Measurements from ENCODE around the gene PDSS1.
"Not testable (repeated sequence)": the region's sequence is repeated elsewhere in the genome, so short reads cannot be mapped to it uniquely, and the experiment has no call there.

The PDSS1 gene

DNA sequence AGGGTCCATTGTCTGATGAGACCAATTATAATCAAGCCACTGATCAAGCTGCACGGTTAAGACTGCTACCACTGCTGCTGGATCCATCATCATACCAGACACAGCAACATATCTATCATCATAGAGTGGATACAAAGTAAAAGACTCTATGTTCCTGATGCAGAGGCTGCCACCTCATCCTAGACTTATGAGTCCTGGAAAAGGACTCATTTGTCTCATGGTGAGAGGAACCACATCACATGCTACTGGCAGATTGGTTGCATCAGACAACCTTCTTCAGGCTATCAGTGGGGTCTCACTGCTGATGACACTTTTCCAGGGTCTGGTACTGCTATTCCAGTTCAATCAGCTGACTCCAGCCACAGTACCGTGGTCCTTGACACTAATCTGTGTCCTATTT lies 84.3 kb downstream of the PDSS1 start:
- Histone ChIP-seq H3K27me3 (ENCODE audit: insufficient read depth, poor library complexity, severe bottlenecking) (no peaks in the 10 kb centered on the region), H3K4me3 (replicated peaks; ENCODE audit: insufficient read depth, low read length) (no peak overlapping the region), H3K27ac (replicated peaks) (no peak overlapping the region)
- no peak for DNase-seq (ENCODE audit: low read depth in 1 of 2, low spot score in 1 of 2)
- TF ChIP-seq, protein P1, sequence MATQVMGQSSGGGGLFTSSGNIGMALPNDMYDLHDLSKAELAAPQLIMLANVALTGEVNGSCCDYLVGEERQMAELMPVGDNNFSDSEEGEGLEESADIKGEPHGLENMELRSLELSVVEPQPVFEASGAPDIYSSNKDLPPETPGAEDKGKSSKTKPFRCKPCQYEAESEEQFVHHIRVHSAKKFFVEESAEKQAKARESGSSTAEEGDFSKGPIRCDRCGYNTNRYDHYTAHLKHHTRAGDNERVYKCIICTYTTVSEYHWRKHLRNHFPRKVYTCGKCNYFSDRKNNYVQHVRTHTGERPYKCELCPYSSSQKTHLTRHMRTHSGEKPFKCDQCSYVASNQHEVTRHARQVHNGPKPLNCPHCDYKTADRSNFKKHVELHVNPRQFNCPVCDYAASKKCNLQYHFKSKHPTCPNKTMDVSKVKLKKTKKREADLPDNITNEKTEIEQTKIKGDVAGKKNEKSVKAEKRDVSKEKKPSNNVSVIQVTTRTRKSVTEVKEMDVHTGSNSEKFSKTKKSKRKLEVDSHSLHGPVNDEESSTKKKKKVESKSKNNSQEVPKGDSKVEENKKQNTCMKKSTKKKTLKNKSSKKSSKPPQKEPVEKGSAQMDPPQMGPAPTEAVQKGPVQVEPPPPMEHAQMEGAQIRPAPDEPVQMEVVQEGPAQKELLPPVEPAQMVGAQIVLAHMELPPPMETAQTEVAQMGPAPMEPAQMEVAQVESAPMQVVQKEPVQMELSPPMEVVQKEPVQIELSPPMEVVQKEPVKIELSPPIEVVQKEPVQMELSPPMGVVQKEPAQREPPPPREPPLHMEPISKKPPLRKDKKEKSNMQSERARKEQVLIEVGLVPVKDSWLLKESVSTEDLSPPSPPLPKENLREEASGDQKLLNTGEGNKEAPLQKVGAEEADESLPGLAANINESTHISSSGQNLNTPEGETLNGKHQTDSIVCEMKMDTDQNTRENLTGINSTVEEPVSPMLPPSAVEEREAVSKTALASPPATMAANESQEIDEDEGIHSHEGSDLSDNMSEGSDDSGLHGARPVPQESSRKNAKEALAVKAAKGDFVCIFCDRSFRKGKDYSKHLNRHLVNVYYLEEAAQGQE (IDR thresholded peaks at IDR 0.05; ENCODE audit: insufficient replicate concordance, low read depth): no peak
- no peak for TF ChIP-seq CTCF (IDR thresholded peaks at IDR 0.05; ENCODE audit: insufficient read depth, low read length)
- TF ChIP-seq POLR2AphosphoS5 (IDR thresholded peaks at IDR 0.05; ENCODE audit: low read depth): no peak

DNA sequence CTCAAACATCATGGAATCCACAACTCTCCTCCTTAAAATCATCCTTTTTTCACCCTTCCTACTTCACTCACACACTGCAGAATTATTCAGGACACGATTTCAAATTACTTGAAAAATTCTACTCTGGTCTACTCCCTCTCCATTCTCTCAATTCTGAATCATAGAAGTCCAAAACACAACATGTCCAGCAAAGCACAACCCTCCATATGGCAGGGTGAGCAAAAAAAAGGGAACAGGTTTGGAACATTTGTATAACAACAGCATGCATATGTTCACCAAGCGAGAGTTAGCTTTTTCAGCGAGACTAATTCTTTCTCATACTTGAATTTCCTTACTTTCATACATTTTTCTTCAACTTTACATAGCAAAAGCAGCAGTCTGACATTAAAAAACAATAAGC lies 89.9 kb downstream of the PDSS1 start:
- no peak for DNase-seq (ENCODE audit: low read depth in 1 of 2, low spot score in 1 of 2)

DNA sequence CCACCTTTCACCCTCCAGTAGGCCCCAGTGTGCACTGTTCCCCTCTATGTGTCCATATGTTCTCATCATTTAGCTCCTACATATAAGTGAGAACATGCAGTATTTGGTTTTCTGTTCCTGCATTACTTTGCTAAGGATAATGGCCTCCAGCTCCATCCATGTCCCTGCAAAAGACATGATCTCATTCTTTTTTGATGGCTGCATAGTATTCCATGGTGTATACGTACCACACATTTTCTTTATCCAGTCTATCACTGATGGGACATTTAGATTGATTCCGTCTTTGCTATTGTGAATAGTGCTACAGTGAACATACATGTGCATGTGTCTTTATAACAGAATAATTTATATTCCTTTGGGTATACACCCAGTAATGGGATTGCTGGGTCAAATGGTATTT lies 92.3 kb downstream of the PDSS1 start:
- DNase-seq (ENCODE audit: low read depth in 1 of 2, low spot score in 1 of 2); H3K27ac ChIP-seq (replicated peaks); H3K27me3 ChIP-seq (ENCODE audit: insufficient read depth, poor library complexity, severe bottlenecking); H3K4me3 ChIP-seq (replicated peaks; ENCODE audit: insufficient read depth, low read length): not testable (repeated sequence)

More for the DNA sequence above, 89.9 kb downstream of the PDSS1 start:
- Histone ChIP-seq H3K27me3 (ENCODE audit: insufficient read depth, poor library complexity, severe bottlenecking) (no peaks in the 10 kb centered on the region), H3K4me3 (replicated peaks; ENCODE audit: insufficient read depth, low read length) (no peak overlapping the region), H3K27ac (replicated peaks) (no peak overlapping the region)
- TF ChIP-seq POLR2AphosphoS5 (IDR thresholded peaks at IDR 0.05; ENCODE audit: low read depth): no peak
- TF ChIP-seq CTCF (IDR thresholded peaks at IDR 0.05; ENCODE audit: insufficient read depth, low read length): no peak
- no peak for TF ChIP-seq GABPA (IDR thresholded peaks at IDR 0.05; ENCODE audit: low read depth)
- TF ChIP-seq SPI1 (IDR thresholded peaks at IDR 0.05; ENCODE audit: borderline replicate concordance, low read depth): no peak
- TF ChIP-seq, protein P1 (IDR thresholded peaks at IDR 0.05; ENCODE audit: insufficient replicate concordance, low read depth): no peak

DNA sequence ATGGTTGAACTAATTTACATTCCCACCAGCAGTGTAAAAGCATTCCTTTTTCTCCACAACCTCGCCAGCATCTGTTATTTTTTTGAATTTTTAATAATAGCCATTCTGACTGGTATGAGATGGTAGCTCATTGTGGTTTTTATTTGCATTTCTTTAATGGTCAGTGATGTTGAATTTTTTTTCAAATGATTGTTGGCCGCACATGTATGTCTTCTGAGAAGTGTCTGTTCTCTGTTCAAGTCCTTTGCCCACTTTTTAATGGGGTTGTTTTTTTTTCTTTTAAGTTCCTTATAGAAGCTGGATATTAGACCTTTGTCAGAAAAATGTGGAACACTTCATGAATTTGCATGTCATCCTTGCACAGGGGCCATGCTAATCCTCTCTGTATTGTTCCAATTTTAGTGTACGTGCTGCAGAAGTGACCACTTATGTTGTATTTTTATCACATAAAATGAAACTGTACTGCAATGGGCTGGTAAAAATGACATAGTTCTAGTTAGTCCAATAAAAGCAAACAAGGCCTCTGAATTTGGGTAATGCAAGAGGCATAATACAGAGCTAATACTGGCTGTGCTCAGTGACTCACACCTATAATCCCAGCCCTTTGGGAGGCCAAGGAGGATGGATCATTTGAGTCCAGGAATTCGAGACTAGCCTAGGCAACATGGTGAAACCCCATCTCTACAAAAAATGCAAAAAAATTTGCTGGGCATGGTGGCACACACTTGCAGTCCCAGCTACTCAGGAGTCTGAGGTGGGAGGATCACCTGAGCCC lies 92.9 kb downstream of the PDSS1 start:
- H3K4me3 ChIP-seq (replicated peaks; ENCODE audit: insufficient read depth, low read length): no peak overlapping the region
- TF ChIP-seq POLR2AphosphoS5 (IDR thresholded peaks at IDR 0.05; ENCODE audit: low read depth) (no peak), GABPA (IDR thresholded peaks at IDR 0.05; ENCODE audit: low read depth) (no peak), CTCF (IDR thresholded peaks at IDR 0.05; ENCODE audit: insufficient read depth, low read length) (no peak), SPI1 (IDR thresholded peaks at IDR 0.05; ENCODE audit: borderline replicate concordance, low read depth) (no peak)
- TF ChIP-seq, protein P1 (IDR thresholded peaks at IDR 0.05; ENCODE audit: insufficient replicate concordance, low read depth): no peak
- no peak for DNase-seq (ENCODE audit: low read depth in 1 of 2, low spot score in 1 of 2)
- no peaks in the 10 kb centered on the region for H3K27me3 ChIP-seq (ENCODE audit: insufficient read depth, poor library complexity, severe bottlenecking)
- H3K27ac ChIP-seq (replicated peaks): no peak overlapping the region
